IPS-NIHi11 (cell line): ENCODE measurements around the gene TTC38.

Experiments used
- DNase-seq: peaks from one replicate; pipeline ENCODE4 v3.0.0; 2012; ENCODE audit warnings: mixed read lengths, low spot score

The TTC38 gene

GRCh38 chr22:46267431-46268279, at the start of gene TTC38:
TSS of gene TTC38 (plus strand) at chr22:46268008. CDS start at chr22:46268040, 32 bp downstream.
- DNase-seq = peak; percentile 99

DNA sequence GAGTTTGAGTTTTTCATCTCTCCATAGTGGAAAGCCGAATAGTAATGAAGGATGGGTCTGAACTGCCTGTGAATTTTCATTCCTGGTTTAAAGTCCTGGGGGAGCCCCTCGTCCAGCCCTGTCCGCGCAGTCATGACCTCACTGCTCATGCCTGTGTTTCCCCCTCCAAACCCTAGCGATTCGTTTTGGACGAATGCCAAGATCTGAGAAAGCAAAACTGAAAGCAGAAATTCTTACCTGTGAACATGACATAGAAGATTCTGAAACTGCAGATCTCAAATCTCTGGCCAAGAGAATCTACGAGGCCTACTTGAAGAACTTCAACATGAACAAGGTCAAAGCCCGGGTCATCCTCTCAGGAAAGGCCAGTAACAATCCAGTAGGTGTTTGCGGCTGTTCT, 48.2 kb upstream of the TTC38 start:
- DNase-seq = no peak

GRCh38 chr22:46220921-46221320, 46.9 kb upstream of the TTC38 start:
- no peak for DNase-seq

DNA sequence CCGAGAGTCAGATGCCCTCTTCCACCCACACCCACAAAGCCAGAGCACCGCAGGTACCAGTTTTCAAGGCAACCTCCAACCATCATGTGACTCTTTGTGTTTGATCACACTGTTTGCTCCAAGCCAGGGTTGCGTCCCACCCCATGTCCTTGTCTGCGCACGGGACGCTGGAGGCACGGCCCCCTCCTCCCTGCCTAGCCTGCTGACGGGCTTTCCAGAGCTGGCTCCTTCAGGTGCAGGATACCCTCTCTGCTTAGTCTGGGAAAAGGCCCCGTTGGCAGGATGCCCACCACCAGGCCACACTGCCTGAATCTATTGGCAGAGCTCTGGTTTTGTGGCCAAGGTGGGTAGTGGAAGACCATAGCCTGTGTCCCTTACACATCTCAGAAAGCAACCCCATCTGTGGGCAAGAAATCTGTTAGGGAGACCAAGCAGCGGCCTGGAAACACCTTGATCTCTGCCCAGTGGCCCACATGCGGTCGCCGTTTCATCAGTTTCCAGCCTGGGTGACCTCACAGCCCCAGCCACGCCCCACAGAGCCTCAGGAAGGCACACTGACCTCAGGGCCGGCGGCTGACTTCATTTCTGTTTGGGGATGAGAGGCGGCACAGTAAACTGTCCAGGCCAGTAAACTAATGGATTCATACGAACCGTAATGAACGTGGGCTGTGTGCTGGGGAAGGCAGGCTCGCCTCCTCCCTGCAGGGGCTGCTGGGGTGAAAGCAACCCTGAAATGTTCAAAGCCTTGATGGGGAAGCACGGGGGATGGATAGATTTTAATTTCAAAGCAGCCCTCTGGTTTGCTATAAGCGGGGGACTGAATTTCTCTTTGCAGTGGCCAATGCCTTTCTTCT, 43.5 kb upstream of the TTC38 start:
- no peak for DNase-seq

GRCh38 chr22:46224898-46225290, 42.9 kb upstream of the TTC38 start:
- no peak for DNase-seq

GRCh38 chr22:46225631-46226030, 42.2 kb upstream of the TTC38 start:
- DNase-seq = no peak

GRCh38 chr22:46226577-46226976, 41.2 kb upstream of the TTC38 start:
- no peak for DNase-seq

DNA sequence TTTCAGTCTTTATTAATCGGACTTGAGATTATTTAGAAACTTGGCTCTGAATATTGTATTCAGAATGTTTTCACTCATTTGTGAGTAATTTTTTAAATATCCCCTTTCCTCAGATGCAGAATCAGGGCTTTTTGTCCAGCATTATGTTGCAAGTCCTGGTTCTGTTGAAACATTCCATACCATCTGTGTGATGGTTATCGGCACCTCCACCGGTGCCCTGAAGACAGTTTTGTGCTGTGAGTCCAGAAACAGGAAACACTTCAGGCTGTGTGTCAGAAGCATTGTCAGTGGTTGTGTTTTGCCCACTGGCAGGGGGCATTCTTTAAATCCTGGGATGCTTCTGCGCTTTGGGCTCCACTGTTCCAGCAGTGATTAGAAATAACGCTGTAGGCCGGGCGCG, 38.1 kb upstream of the TTC38 start:
- no peak for DNase-seq

DNA sequence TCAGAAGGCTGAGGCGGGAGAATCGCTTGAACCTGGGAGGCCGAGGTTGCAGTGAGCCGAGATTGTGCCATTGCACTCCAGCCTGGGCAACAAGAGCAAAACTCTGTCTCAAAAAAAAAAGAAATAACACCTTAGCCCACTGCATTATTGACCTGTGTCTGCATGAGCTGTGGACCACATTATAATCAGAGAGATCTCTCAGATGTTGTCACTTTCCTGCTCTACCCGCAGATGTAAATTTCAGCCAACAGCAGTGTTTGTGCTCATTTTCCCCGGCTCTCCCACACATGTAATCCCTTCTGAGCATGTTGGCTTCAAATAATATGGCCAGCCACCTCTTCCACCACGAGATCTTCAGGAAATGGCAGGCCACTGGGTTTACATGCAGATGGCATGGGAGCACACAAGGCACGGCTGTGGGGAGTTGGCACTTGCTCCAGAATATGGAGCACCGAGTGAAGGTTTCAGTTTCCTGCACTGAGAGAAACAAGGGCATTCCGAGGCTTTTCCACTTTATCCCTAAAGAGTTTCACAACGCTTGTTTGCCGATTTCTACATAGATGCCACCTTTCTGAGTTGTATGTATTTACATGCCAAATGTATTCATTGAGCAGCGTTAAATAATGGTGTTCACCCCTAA, 37.4 kb upstream of the TTC38 start:
- no peak for DNase-seq

- no peak for DNase-seq
Observed at GRCh38 chr22:46233231-46233630, 34.6 kb upstream of the TTC38 start.

DNA sequence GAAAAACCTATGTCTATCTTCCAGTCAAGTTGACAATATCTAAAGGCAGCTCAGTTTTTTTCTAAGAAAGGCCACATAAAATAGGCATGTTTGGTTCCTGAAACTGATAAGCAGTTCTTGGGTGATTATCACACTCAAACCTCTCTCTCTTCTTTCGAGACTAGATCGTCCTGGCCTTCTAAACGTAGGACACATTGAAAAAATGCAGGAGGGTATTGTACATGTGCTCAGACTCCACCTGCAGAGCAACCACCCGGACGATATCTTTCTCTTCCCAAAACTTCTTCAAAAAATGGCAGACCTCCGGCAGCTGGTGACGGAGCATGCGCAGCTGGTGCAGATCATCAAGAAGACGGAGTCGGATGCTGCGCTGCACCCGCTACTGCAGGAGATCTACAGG, 32.8 kb upstream of the TTC38 start:
- no peak for DNase-seq

GRCh38 chr22:46237453-46238124, 30.2 kb upstream of the TTC38 start:
- DNase-seq = no peak

GRCh38 chr22:46238541-46238940, 29.3 kb upstream of the TTC38 start:
- no peak for DNase-seq

GRCh38 chr22:46239261-46240048, 28.4 kb upstream of the TTC38 start:
- no peak for DNase-seq

DNA sequence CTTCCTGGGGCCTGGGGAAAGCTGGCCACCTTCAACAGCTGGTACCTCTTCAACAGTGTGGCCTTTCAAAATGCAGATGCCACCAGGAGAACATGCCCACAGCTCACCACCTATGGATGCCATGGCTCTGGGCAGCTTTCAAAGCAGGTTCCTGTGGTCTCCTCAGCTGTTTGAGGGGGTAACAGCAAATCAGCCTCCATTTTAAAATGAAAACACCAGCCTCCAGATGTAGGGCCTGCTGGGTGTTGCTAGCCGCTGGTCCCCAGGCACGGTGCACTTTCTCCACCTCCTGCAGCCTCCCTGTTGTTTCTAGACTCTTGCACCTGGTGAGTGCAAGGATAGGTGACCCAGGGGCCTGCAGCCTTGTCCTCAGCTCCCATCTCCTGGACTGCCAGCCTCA, 27.7 kb upstream of the TTC38 start:
- no peak for DNase-seq

- no peak for DNase-seq
Observed at GRCh38 chr22:46240506-46240905, 27.3 kb upstream of the TTC38 start.

DNA sequence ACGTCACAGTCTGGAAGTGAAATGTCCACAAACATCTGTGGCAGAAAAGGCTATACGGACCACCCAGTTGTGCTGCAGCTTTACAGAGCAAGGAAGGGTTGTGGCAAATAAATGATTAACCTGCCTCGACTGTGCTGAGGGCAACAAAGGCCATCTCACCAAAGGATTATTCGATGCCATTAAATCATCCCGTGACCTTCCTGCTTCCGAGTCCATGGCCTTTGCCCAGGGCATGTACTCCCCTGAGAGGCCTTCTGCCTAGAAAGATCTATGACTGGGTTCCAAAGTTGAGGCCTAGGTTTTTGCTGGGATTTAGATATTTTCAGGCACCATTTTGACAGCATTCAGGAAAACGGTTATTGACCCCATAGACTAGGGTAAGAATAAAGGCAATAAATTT, 26.9 kb upstream of the TTC38 start:
- DNase-seq = no peak

GRCh38 chr22:46241396-46242007, 26.3 kb upstream of the TTC38 start:
- DNase-seq = no peak

- no peak for DNase-seq
Observed at GRCh38 chr22:46242076-46242475, 25.7 kb upstream of the TTC38 start.

- no peak for DNase-seq
Observed at GRCh38 chr22:46244771-46245170, 23.0 kb upstream of the TTC38 start.

DNA sequence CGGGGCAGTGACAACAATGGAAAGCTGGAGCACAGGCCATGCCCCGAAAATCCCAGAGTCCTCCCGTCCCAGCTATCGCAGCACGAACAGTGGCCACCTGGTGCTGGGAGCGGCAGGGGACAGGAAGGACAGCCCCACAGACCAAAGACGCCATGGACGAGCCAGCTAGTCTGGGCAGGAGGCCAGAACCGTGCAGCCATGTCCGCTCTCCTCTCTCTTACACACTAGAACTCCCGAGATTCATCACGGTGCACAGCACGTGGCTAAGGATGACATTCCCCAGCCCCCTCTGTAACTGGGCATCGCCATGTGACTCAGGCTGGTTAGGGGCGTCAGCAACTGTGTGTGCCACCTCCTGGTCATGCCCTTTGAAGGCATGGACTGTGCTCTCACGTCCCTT, 22.3 kb upstream of the TTC38 start:
- no peak for DNase-seq
